Neural progenitor cell (in vitro differentiated cells): Measurements from ENCODE around the gene LANCL1.
"Not testable (repeated sequence)": the region's sequence is repeated elsewhere in the genome, so short reads cannot be mapped to it uniquely, and the experiment has no call there.

Source experiments
- EZH2phosphoT487 ChIP-seq: fragments of 200-600 bp; sonication (generic); IDR thresholded peaks from 2 replicates; pipeline ENCODE4 v1.6.1; 2017; ENCODE audit warnings: antibody characterized with exemption
- TF ChIP-seq, protein P1 (sequence below): fragments of 200-600 bp; sonication (generic); IDR thresholded peaks from 2 replicates; pipeline ENCODE4 v1.5.1; 2017; ENCODE audit warnings: antibody characterized with exemption, mild to moderate bottlenecking

GRCh38 chr2:210450942-210451341, 25.6 kb downstream of the LANCL1 start:
- TF ChIP-seq, protein P1, sequence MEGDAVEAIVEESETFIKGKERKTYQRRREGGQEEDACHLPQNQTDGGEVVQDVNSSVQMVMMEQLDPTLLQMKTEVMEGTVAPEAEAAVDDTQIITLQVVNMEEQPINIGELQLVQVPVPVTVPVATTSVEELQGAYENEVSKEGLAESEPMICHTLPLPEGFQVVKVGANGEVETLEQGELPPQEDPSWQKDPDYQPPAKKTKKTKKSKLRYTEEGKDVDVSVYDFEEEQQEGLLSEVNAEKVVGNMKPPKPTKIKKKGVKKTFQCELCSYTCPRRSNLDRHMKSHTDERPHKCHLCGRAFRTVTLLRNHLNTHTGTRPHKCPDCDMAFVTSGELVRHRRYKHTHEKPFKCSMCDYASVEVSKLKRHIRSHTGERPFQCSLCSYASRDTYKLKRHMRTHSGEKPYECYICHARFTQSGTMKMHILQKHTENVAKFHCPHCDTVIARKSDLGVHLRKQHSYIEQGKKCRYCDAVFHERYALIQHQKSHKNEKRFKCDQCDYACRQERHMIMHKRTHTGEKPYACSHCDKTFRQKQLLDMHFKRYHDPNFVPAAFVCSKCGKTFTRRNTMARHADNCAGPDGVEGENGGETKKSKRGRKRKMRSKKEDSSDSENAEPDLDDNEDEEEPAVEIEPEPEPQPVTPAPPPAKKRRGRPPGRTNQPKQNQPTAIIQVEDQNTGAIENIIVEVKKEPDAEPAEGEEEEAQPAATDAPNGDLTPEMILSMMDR: not testable (repeated sequence)
- TF ChIP-seq EZH2phosphoT487: not testable (repeated sequence)
